Measurements from ENCODE around the gene FBXO45.
"Not testable (repeated sequence)": the region's sequence is repeated elsewhere in the genome, so short reads cannot be mapped to it uniquely, and the experiment has no call there.

Gene FBXO45

DNA sequence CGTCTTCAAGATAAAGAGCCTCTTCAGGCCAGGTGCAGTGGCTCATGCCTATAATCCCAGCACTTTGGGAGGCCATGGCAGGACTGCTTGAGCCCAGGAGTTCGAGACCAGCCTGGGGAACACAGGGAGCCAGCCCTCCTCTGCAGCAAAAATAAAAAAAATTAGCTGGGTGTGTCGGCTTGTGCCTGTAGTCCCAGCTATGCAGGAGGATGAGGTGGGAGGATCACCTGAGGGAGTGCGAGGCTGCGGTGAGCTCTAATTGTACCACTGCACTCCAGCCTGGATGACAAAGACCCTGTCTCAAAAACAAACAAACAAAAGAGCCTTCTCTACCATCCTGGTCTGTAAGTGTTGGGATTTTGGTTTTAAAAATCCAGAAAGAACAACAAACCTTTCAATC, 11.2 kb upstream of the FBXO45 start:
- H3K4me3 ChIP-seq: no peak overlapping the region
- no peak overlapping the region for H3K27ac ChIP-seq
- DNase-seq (ENCODE audit: low spot score): no peak
- TF ChIP-seq, protein P1, sequence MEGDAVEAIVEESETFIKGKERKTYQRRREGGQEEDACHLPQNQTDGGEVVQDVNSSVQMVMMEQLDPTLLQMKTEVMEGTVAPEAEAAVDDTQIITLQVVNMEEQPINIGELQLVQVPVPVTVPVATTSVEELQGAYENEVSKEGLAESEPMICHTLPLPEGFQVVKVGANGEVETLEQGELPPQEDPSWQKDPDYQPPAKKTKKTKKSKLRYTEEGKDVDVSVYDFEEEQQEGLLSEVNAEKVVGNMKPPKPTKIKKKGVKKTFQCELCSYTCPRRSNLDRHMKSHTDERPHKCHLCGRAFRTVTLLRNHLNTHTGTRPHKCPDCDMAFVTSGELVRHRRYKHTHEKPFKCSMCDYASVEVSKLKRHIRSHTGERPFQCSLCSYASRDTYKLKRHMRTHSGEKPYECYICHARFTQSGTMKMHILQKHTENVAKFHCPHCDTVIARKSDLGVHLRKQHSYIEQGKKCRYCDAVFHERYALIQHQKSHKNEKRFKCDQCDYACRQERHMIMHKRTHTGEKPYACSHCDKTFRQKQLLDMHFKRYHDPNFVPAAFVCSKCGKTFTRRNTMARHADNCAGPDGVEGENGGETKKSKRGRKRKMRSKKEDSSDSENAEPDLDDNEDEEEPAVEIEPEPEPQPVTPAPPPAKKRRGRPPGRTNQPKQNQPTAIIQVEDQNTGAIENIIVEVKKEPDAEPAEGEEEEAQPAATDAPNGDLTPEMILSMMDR (IDR thresholded peaks at IDR 0.05): no peak

DNA sequence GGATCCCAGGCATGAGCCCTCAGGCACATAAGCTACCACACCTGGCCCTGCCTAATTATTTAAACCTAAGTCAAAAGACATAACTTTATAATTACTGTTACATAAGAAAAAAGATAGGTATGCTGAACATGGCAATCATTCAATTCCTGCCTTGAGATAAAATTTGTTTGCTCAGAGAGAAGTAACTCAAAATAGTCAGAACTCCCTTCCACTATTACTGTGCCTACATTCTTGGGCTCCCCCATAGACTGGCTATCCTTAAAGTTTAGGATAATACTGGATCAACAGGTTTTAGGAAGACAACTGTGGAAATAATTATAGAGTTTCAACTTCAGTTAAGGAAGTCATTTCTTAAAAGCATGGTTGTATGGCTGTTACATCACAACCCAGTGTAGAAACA, 10.0 kb upstream of the FBXO45 start:
- Histone ChIP-seq H3K4me3 (no peak overlapping the region), H3K27ac (no peak overlapping the region)
- TF ChIP-seq, protein P1 (IDR thresholded peaks at IDR 0.05): no peak
- DNase-seq (ENCODE audit: low spot score): no peak

DNA sequence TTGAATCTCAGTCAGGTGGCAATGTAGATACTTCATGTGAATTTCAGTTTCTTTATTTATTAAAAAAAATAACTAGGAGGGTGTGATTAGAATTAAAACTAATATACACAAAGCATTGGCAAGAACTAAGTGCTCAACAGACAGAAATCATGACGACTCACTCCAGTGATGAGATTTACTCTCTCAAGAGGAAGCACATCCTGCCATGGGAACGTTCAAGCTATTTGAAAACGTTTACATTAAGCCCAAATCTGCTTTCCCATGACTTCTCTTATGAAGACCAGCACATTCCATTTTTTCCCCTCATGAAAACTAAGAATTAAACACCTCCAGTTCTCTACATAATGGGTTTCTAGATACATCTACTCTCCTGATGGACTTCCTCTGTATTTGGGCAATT, 8.6 kb upstream of the FBXO45 start:
- TF ChIP-seq, protein P1 (IDR thresholded peaks at IDR 0.05): no peak
- no peak overlapping the region for H3K27ac ChIP-seq
- DNase-seq (ENCODE audit: low spot score): no peak
- no peak overlapping the region for H3K4me3 ChIP-seq

DNA sequence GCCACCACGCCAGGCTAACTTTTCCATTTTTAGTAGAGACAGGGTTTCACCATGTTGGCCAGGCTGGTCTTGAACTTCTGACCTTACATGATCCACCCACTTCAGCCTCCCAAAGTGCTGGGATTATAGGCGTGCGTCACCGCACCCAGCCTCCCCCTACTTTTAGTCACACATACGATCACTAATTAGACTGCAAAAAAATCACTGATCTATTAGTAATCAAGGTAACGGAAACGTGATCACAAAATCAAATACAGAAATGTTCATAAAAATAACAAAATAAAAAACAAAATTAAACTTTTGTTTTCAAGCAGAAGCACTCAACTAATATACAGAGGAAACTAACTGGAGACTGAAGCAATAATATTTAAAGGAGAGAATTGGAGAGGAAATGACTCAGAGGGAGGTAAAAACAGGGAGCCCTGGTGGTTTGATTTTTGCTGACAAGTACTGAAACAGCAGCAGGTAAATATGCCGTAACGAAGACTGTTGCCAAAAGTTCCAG, 4.7 kb upstream of the FBXO45 start:
- TF ChIP-seq, protein P1 (IDR thresholded peaks at IDR 0.05): no peak
- no peak for DNase-seq (ENCODE audit: low spot score)
- no peak overlapping the region for H3K27ac ChIP-seq
- no peak overlapping the region for H3K4me3 ChIP-seq

DNA sequence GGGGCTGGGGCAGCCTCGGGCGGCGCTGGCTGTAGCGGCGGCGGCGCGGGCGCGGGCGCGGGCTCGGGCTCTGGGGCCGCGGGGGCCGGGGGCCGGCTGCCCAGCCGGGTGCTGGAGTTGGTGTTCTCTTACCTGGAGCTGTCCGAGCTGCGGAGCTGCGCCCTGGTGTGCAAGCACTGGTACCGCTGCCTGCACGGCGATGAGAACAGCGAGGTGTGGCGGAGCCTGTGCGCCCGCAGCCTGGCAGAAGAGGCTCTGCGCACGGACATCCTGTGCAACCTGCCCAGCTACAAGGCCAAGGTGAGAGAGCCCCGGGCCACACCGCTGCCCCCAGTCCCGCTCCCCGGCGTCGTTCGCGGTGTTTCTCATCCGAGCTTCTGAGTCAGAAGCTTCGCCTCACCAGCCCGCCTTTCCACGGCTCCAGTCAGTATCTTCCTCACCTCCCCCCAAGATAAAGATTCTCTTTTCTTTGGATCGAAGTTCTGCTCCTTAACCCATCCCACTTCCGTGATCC, 600 bp downstream of the FBXO45 start:
- TF ChIP-seq, protein P1 (IDR thresholded peaks at IDR 0.05): no peak
- Histone ChIP-seq H3K4me3 (peak overlapping the region; percentile 88), H3K27ac (peak overlapping the region; percentile 62 to 87)
- no peak for DNase-seq (ENCODE audit: low spot score)

DNA sequence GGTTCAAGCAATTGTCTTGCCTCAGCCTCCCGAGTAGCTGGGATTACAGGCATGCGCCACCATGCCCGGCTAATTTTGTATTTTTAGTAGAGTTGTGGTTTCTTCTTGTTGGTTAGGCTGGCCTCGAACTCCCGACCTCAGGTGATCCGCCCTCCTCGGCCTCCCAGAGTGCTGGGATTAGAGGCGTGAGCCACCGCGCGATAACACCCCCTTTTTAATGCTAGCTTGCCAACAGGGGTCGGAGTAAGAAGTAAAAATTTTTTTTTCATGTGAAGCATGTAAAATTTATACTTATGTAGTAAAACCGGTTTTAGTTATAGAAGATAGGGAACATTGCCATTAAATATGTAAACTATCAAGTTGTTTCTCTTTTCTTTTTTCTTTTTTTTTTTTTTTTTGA, 1.9 kb downstream of the FBXO45 start:
- not testable (repeated sequence) for H3K27ac ChIP-seq; DNase-seq (ENCODE audit: low spot score); H3K4me3 ChIP-seq

DNA sequence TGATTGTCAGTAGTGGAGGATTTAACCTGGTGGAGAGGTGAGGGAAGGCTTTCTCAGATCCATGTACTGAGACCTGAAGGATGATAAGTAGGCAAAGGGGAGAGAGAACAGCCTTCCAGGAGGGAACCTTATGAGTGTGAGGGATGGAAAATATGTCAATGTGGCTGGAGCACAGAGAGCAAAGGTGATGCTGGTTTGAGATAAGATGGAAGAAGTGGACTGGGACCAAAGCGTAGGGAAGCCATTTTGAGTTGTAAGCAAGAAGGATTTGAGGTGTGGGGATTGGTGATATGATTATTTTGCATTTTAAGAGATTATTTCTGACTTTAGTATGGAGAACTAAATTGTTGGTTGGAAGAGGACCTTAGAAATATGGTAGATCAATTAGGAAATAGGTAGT, 3.9 kb downstream of the FBXO45 start:
- Histone ChIP-seq H3K4me3 (no peak overlapping the region), H3K27ac (no peak overlapping the region)
- TF ChIP-seq, protein P1 (IDR thresholded peaks at IDR 0.05): no peak
- no peak for DNase-seq (ENCODE audit: low spot score)
